Panc1 (cell line): Measurements from ENCODE around the gene RNF220.

ENCODE experiments used
- CTCF ChIP-seq: fragments of 450-650 bp; IDR thresholded peaks from 2 replicates; pipeline ENCODE4 v1.5.1; 2017; ENCODE audit warnings: mild to moderate bottlenecking
- POLR2AphosphoS5 ChIP-seq: IDR thresholded peaks from 2 replicates; pipeline ENCODE4 v1.6.1; 2012; ENCODE audit warnings: mild to moderate bottlenecking, low read depth, low read length, moderate library complexity
- TCF7L2 ChIP-seq: IDR thresholded peaks from 2 replicates; pipeline ENCODE4 v1.6.1; 2011; ENCODE audit warnings: mild to moderate bottlenecking, low read depth, low read length, inconsistent platforms

- TF ChIP-seq CTCF (no peak), TCF7L2 (no peak), POLR2AphosphoS5 (no peak)
Observed at GRCh38 chr1:44519035-44519676, 114.1 kb downstream of the RNF220 start.
